ENCODE measurements around the gene ARL17A.
"Not testable (repeated sequence)": the region's sequence is repeated elsewhere in the genome, so short reads cannot be mapped to it uniquely, and the experiment has no call there.

ARL17A gene

GRCh38 chr17:46598344-46598931 is 18.9 kb upstream of the ARL17A start:
- H3K36me3 ChIP-seq (ENCODE audit: control insufficient read depth, insufficient read depth, low read length, severe bottlenecking); DNase-seq (ENCODE audit: low read depth); H3K9me3 ChIP-seq (ENCODE audit: control insufficient read depth, low read length); H3K9ac ChIP-seq (ENCODE audit: low read length); H3K27me3 ChIP-seq (replicated peaks; ENCODE audit: control insufficient read depth, insufficient read depth, low read length); H3K4me1 ChIP-seq (ENCODE audit: control insufficient read depth, insufficient read depth, low read length); H3K4me3 ChIP-seq (ENCODE audit: low read length): not testable (repeated sequence)

DNA sequence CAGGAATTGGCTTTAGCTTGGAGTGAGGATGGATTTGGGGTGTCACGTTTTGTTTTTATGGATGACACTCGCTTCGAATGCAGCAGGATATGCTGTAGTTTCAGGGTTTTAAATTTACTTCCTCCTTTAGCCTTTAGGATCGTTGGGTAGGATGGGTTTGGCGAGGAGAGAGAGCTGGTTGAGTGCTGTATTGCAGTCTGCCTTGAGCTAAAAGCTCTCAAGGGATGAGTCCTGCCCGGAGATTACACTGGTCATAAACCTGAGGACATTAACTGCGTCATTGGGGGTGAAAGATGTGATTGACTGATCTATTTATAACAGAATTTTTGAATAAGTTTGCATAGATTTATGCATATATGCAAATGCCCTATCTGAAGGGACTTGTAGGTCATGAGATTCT is 11.8 kb upstream of the ARL17A start:
- H3K36me3 ChIP-seq (ENCODE audit: control insufficient read depth, insufficient read depth, low read length, severe bottlenecking); H3K4me3 ChIP-seq (ENCODE audit: low read length); H3K4me1 ChIP-seq (ENCODE audit: control insufficient read depth, insufficient read depth, low read length); DNase-seq (ENCODE audit: low read depth); H3K27me3 ChIP-seq (replicated peaks; ENCODE audit: control insufficient read depth, insufficient read depth, low read length); H3K9me3 ChIP-seq (ENCODE audit: control insufficient read depth, low read length); H3K9ac ChIP-seq (ENCODE audit: low read length): not testable (repeated sequence)

DNA sequence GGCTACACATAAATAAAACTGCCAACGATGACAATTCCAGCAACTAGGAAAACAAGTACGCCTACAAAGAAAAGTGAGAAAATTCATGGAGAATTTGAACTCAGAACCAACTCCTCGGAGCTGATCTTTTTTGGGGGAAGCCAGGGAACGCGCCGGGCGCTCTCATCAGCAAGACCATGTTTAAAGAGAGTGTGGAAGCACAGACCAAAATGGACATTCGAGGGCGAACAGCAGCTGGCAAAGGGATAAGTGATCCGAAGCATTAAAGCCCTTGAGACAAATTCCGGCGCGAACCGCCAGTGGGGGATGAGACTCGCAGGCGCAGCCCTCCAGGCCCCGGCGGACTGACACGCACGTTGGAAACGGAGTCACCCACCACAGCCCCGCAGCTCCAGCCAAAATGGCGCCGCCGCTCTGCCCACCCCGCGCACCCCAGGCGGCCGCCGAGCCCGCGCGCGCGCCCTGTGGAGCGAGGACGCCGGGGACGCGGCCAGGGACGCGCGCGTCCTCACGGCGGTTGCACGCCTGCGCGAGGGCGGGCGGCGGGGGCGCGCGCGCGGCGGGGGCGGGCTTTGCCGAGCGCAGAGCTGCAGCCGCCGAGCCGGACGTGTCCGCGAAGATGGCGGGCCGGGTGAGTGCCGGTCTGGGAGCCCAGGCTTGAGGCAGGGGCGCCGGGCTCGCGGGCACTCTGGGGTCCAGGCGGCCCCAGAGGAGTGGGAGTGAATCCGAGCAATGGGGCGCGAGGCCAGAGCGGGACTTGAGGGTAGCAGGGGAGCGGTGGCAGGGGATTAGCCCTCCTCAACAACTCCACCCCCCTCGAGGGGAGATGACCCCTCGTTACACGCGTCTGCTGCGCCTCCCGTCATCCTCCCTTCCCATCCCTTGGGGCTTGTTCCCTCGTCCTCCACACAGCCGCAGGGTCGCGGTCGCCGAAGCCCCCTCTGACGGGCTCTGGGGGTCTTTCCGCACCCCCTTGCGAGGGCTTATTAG is 11.0 kb upstream of the ARL17A start, which contains the start of gene NSF:
TSS of gene NSF (plus strand) at position 513 of the 990 bp plus-strand sequence. CDS start at position 620, 107 bp downstream.
- not testable (repeated sequence) for H3K27me3 ChIP-seq (replicated peaks; ENCODE audit: control insufficient read depth, insufficient read depth, low read length); H3K4me3 ChIP-seq (ENCODE audit: low read length); H3K4me1 ChIP-seq (ENCODE audit: control insufficient read depth, insufficient read depth, low read length); DNase-seq (ENCODE audit: low read depth); H3K36me3 ChIP-seq (ENCODE audit: control insufficient read depth, insufficient read depth, low read length, severe bottlenecking); H3K9ac ChIP-seq (ENCODE audit: low read length); H3K9me3 ChIP-seq (ENCODE audit: control insufficient read depth, low read length)

DNA sequence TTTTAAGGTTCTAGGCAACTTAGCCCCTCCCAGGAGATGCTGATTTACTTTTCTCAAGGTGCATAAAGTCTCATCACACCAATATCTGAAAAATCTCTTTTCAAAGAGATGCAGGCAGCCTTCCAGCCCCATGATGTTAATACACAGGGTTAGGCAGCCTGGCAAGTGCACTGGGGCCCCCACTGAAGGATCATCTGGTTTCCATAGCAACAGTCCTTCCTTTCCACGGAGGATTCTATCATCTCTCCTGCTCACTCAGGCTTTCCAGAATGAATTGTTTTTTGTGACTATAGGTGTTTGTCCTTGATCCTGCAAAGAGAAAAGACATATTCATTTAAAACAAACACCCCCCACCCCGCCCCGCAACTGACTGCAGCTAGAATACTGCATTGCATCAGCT is 6.0 kb upstream of the ARL17A start:
- not testable (repeated sequence) for H3K27me3 ChIP-seq (replicated peaks; ENCODE audit: control insufficient read depth, insufficient read depth, low read length); H3K9ac ChIP-seq (ENCODE audit: low read length); H3K9me3 ChIP-seq (ENCODE audit: control insufficient read depth, low read length); DNase-seq (ENCODE audit: low read depth); H3K4me3 ChIP-seq (ENCODE audit: low read length); H3K36me3 ChIP-seq (ENCODE audit: control insufficient read depth, insufficient read depth, low read length, severe bottlenecking); H3K4me1 ChIP-seq (ENCODE audit: control insufficient read depth, insufficient read depth, low read length)

GRCh38 chr17:46580082-46580481 is 591 bp upstream of the ARL17A start:
- H3K27me3 ChIP-seq (replicated peaks; ENCODE audit: control insufficient read depth, insufficient read depth, low read length); H3K9me3 ChIP-seq (ENCODE audit: control insufficient read depth, low read length); H3K9ac ChIP-seq (ENCODE audit: low read length); H3K36me3 ChIP-seq (ENCODE audit: control insufficient read depth, insufficient read depth, low read length, severe bottlenecking); H3K4me1 ChIP-seq (ENCODE audit: control insufficient read depth, insufficient read depth, low read length); DNase-seq (ENCODE audit: low read depth): not testable (repeated sequence)
- H3K4me3 ChIP-seq (ENCODE audit: low read length) = peak overlapping the region; percentile 65

DNA sequence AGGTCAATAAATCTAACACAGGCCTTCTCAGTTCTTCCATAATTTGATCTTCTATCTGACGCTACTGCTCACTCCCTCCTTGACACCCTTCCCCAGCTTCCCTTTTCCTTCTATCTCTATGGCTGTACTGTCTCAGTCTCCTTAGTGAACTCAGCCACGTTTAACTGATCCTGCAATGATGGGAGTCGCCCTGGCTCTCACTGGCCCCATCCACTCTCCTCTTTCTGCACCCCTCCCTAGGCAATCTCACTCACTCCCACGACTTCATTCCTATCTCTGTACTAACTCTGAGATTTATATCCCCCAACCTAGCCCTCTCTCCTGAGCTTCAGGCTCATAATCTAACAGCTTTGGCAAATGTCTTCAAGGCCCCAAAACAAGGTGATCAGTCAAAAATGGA is 7.7 kb downstream of the ARL17A start:
- not testable (repeated sequence) for H3K36me3 ChIP-seq (ENCODE audit: control insufficient read depth, insufficient read depth, low read length, severe bottlenecking); H3K9ac ChIP-seq (ENCODE audit: low read length); H3K9me3 ChIP-seq (ENCODE audit: control insufficient read depth, low read length); H3K4me1 ChIP-seq (ENCODE audit: control insufficient read depth, insufficient read depth, low read length); DNase-seq (ENCODE audit: low read depth); H3K27me3 ChIP-seq (replicated peaks; ENCODE audit: control insufficient read depth, insufficient read depth, low read length); H3K4me3 ChIP-seq (ENCODE audit: low read length)

DNA sequence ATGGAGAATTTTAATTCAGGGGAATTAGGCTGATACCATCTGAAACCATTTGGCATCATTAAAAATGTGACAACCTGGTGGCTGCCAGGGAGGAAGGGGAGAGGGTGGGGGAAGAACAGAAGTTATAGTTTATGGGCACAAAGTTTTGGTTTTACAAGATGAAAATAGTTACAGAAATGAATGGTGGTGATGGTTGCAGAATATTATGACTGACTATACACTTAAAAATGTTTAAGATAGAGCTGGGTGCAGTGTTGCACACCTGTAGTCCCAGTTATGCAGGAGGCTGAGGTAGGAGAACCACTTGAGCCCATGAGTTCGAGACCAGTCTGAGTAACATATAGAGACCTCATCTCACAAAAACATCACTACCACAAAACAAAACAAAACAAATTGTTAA is 12.5 kb downstream of the ARL17A start:
- not testable (repeated sequence) for H3K9ac ChIP-seq (ENCODE audit: low read length); H3K9me3 ChIP-seq (ENCODE audit: control insufficient read depth, low read length); H3K27me3 ChIP-seq (replicated peaks; ENCODE audit: control insufficient read depth, insufficient read depth, low read length); H3K36me3 ChIP-seq (ENCODE audit: control insufficient read depth, insufficient read depth, low read length, severe bottlenecking); H3K4me3 ChIP-seq (ENCODE audit: low read length); H3K4me1 ChIP-seq (ENCODE audit: control insufficient read depth, insufficient read depth, low read length); DNase-seq (ENCODE audit: low read depth)

- not testable (repeated sequence) for H3K9ac ChIP-seq (ENCODE audit: low read length); H3K4me1 ChIP-seq (ENCODE audit: control insufficient read depth, insufficient read depth, low read length); H3K4me3 ChIP-seq (ENCODE audit: low read length); H3K9me3 ChIP-seq (ENCODE audit: control insufficient read depth, low read length); DNase-seq (ENCODE audit: low read depth); H3K27me3 ChIP-seq (replicated peaks; ENCODE audit: control insufficient read depth, insufficient read depth, low read length); H3K36me3 ChIP-seq (ENCODE audit: control insufficient read depth, insufficient read depth, low read length, severe bottlenecking)
Observed at GRCh38 chr17:46566284-46566683, 13.2 kb downstream of the ARL17A start.

GRCh38 chr17:46560048-46560447 is 19.4 kb downstream of the ARL17A start:
- H3K27me3 ChIP-seq (replicated peaks; ENCODE audit: control insufficient read depth, insufficient read depth, low read length); H3K4me3 ChIP-seq (ENCODE audit: low read length); DNase-seq (ENCODE audit: low read depth); H3K4me1 ChIP-seq (ENCODE audit: control insufficient read depth, insufficient read depth, low read length); H3K9me3 ChIP-seq (ENCODE audit: control insufficient read depth, low read length); H3K9ac ChIP-seq (ENCODE audit: low read length); H3K36me3 ChIP-seq (ENCODE audit: control insufficient read depth, insufficient read depth, low read length, severe bottlenecking): not testable (repeated sequence)

DNA sequence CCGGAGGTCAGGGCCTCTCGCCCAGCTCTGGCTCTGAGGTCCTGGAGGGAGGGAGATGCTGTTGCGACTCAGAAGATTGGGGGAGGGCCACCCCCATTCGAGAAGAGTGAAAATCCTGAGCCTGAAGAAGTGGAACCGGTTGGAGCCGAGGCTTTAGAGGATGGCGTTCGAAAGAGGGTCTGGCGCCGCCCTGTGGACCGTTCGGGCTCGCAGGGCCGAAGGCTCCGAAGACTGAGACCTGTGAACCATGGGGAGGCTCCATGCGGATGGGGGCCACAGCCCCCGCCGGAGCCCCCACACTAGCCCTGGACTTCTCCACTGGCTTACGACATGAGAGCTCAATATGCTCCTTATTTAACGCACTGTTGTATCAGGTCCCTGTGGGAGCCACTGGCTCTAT is 20.3 kb downstream of the ARL17A start:
- H3K36me3 ChIP-seq (ENCODE audit: control insufficient read depth, insufficient read depth, low read length, severe bottlenecking) = not testable (repeated sequence)

GRCh38 chr17:46548607-46549006 is 30.9 kb downstream of the ARL17A start:
- not testable (repeated sequence) for DNase-seq (ENCODE audit: low read depth); H3K9ac ChIP-seq (ENCODE audit: low read length); H3K4me3 ChIP-seq (ENCODE audit: low read length); H3K36me3 ChIP-seq (ENCODE audit: control insufficient read depth, insufficient read depth, low read length, severe bottlenecking); H3K9me3 ChIP-seq (ENCODE audit: control insufficient read depth, low read length); H3K27me3 ChIP-seq (replicated peaks; ENCODE audit: control insufficient read depth, insufficient read depth, low read length); H3K4me1 ChIP-seq (ENCODE audit: control insufficient read depth, insufficient read depth, low read length)

More for the DNA sequence above, 20.3 kb downstream of the ARL17A start:
- H3K27me3 ChIP-seq (replicated peaks; ENCODE audit: control insufficient read depth, insufficient read depth, low read length); H3K4me1 ChIP-seq (ENCODE audit: control insufficient read depth, insufficient read depth, low read length); DNase-seq (ENCODE audit: low read depth); H3K9ac ChIP-seq (ENCODE audit: low read length); H3K4me3 ChIP-seq (ENCODE audit: low read length); H3K9me3 ChIP-seq (ENCODE audit: control insufficient read depth, low read length): not testable (repeated sequence)
